Activated CD4-positive, alpha-beta T cell treated with anti-CD3 and anti-CD28 coated beads, Interleukin-2, amount 50 U/mL, for 24 hours (primary cell): Measurements from ENCODE around the gene DMRTC1.
"Not testable (repeated sequence)": the region's sequence is repeated elsewhere in the genome, so short reads cannot be mapped to it uniquely, and the experiment has no call there.

Source experiments
- DNase-seq, 2 donors: peaks; one replicate each; pipeline ENCODE4 v3.0.0-alpha.2; 2020; ENCODE audit warnings: low read depth in 1 of 2, low spot score in 1 of 2

The DMRTC1 gene

GRCh38 chrX:72943819-72944169 is at the start of gene DMRTC1:
DMRTC1 (minus strand) TSS chrX:72943837; CDS start chrX:72875694, 68,143 bp downstream.
- DNase-seq: not testable (repeated sequence)

- not testable (repeated sequence) for DNase-seq
These were observed 37.3 kb upstream of the DMRTC1 start for GRCh38 chrX:72980894-72981469.

- DNase-seq: not testable (repeated sequence)
These were observed 31.2 kb upstream of the DMRTC1 start for GRCh38 chrX:72974885-72975284.

GRCh38 chrX:72971859-72972258 is 28.2 kb upstream of the DMRTC1 start:
- DNase-seq: not testable (repeated sequence)

GRCh38 chrX:72959971-72960370 is 16.3 kb upstream of the DMRTC1 start:
- not testable (repeated sequence) for DNase-seq

GRCh38 chrX:72943035-72943818 is 410 bp downstream of the DMRTC1 start:
- DNase-seq: not testable (repeated sequence)

GRCh38 chrX:72942272-72942671 is 1.4 kb downstream of the DMRTC1 start:
- DNase-seq: not testable (repeated sequence)

- not testable (repeated sequence) for DNase-seq
These were observed 5.7 kb downstream of the DMRTC1 start, which contains the start of gene FAM236A for GRCh38 chrX:72937906-72938305. FAM236A (plus strand) TSS chrX:72938206; CDS start chrX:72938263, 57 bp downstream.

- DNase-seq: not testable (repeated sequence)
These were observed 6.7 kb downstream of the DMRTC1 start for GRCh38 chrX:72936882-72937455.

GRCh38 chrX:72936455-72936854 is 7.2 kb downstream of the DMRTC1 start:
- DNase-seq: not testable (repeated sequence)

- not testable (repeated sequence) for DNase-seq
These were observed 11.4 kb downstream of the DMRTC1 start for GRCh38 chrX:72932283-72932682.

GRCh38 chrX:72916096-72916495 is 27.5 kb downstream of the DMRTC1 start:
- DNase-seq: not testable (repeated sequence)

- not testable (repeated sequence) for DNase-seq
These were observed 31.3 kb downstream of the DMRTC1 start, which contains the start of gene FAM236C for GRCh38 chrX:72912315-72912714. FAM236C (plus strand) TSS chrX:72912615; CDS start chrX:72912715, 100 bp downstream.

GRCh38 chrX:72889740-72890139 is 53.9 kb downstream of the DMRTC1 start:
- DNase-seq: not testable (repeated sequence)

GRCh38 chrX:72882898-72883297 is 60.7 kb downstream of the DMRTC1 start:
- not testable (repeated sequence) for DNase-seq

- DNase-seq: not testable (repeated sequence)
These were observed 106.1 kb downstream of the DMRTC1 start for GRCh38 chrX:72837532-72837931.

GRCh38 chrX:72830701-72831100 is 112.9 kb downstream of the DMRTC1 start:
- DNase-seq: not testable (repeated sequence)
